Esophagus muscularis mucosa (tissue), 4 donors: ENCODE results near the gene SCFD2. TPM values are rescaled to one million over a fixed set of nuclear protein-coding genes. Genes with fewer than 3 reads are reported as not detected.

Experiments
- DNase-seq: peaks from one replicate; pipeline ENCODE4 v3.0.0-alpha.2; 2017; ENCODE audit errors: extremely low spot score
- H3K27ac ChIP-seq, 4 donors: fragments of 200-600 bp; sonication (generic); replicated peaks in 1 of 4; 1 replicate in 3 of 4; 2 replicates in 1 of 4; pipeline ENCODE4 v1.5.1; 2016 to 2019; ENCODE audit warnings: mild to moderate bottlenecking in 1 of 4
- H3K27me3 ChIP-seq, 4 donors: fragments of 200-600 bp; sonication (generic); one replicate each; pipeline versions ENCODE4 v1.5.1 to v1.6.0; 2016 to 2019
- H3K36me3 ChIP-seq, 4 donors: fragments of 200-600 bp; sonication (generic); one replicate each; pipeline ENCODE4 v1.5.1; 2016 to 2019
- H3K4me1 ChIP-seq, 4 donors: fragments of 200-600 bp; sonication (generic); one replicate each; pipeline ENCODE4 v1.5.1; 2016 to 2019
- H3K4me3 ChIP-seq, 4 donors: fragments of 200-600 bp; sonication (generic); 1 replicate in 2 of 4; 2 replicates in 2 of 4; pipeline ENCODE4 v1.5.1; 2016 to 2019; ENCODE audit warnings: mild to moderate bottlenecking in 4 of 4, moderate library complexity in 1 of 4
- H3K9me3 ChIP-seq, 4 donors: fragments of 200-600 bp; sonication (generic); 1 replicate in 3 of 4; 2 replicates in 1 of 4; pipeline ENCODE4 v1.5.1; 2016 to 2019
- CTCF ChIP-seq, 3 experiments: fragments of 200-600 bp in 2 of 3; fragments of 450-650 bp in 1 of 3; sonication (generic) in 2 of 3; IDR thresholded peaks; one replicate each; pipeline ENCODE4 v1.5.1; 2017 to 2019; ENCODE audit warnings: antibody characterized with exemption in 3 of 3, mild to moderate bottlenecking in 2 of 3, moderate library complexity in 1 of 3
- EP300 ChIP-seq: sonication (generic); formaldehyde crosslinking; IDR thresholded peaks from one replicate; pipeline ENCODE4 v1.6.1; 2017; ENCODE audit warnings: antibody characterized with exemption
- POLR2A ChIP-seq: fragments of 450-650 bp; IDR thresholded peaks from one replicate; pipeline ENCODE4 v1.6.1; 2017; ENCODE audit warnings: antibody characterized with exemption, moderate library complexity, mild to moderate bottlenecking, low read depth
- POLR2AphosphoS5 ChIP-seq, 2 donors: sonication (generic); formaldehyde crosslinking; IDR thresholded peaks; one replicate each; pipeline ENCODE4 v1.6.1; 2017; ENCODE audit warnings: antibody characterized with exemption in 2 of 2
- WGBS: methylation state at CpG from one replicate; pipeline ENCODE4 v1.1.5; 2018; 5-methylcytosine and 5-hydroxymethylcytosine counted together
- intact Hi-C: fragments of 100-400 bp; cut with DNase I; formaldehyde crosslinking; loops from one replicate; pipeline ENCODE4 v1.15.1; 2023
- total RNA-seq, 4 donors: library from RNA; depleted of rRNA; stranded (reverse); fragments of >200 nt; gene quantifications; one replicate each; pipeline versions ENCODE4 v1.1.0 to v1.2.1, GENCODE V29; 2016

SCFD2 gene
- total RNA-seq, 4 donors from 2014 or later = 10.0 to 15.7 (median 12.7) TPM

GRCh38 chr4:53361451-53361850 is 4.4 kb downstream of the SCFD2 start:
- intact Hi-C loops = no loop called here
- H3K27me3 ChIP-seq = no peaks in the 10 kb centered on the region

GRCh38 chr4:53355930-53356521 is 9.8 kb downstream of the SCFD2 start:
- Histone ChIP-seq H3K9me3 (no peaks in the 10 kb centered on the region), H3K27me3 (no peaks in the 10 kb centered on the region), H3K27ac (no peak overlapping the region), H3K4me3 (no peak overlapping the region), H3K4me1 (peaks cover 0 to 5% (median 0%) of the 10 kb centered on the region in 4 donors), H3K36me3 (peaks cover 0 to 14% (median 9%) of the 10 kb centered on the region in 4 donors)
- no peak for TF ChIP-seq POLR2AphosphoS5 (IDR thresholded peaks at IDR 0.05)
- TF ChIP-seq POLR2A = no peak
- no peak for TF ChIP-seq CTCF (IDR thresholded peaks at IDR 0.05)
- no peak for TF ChIP-seq EP300
- DNase-seq = no peak
- intact Hi-C loops = no loop called here

More at GRCh38 chr4:53361451-53361850, 4.4 kb downstream of the SCFD2 start:
- peaks cover 18 to 50% (median 37%) of the 10 kb centered on the region in 4 donors for H3K4me1 ChIP-seq
- H3K36me3 ChIP-seq = no peaks in the 10 kb centered on the region
- H3K4me3 ChIP-seq = no peak overlapping the region
- no peak for DNase-seq
- no peak for TF ChIP-seq CTCF (IDR thresholded peaks at IDR 0.05)
- no peak for TF ChIP-seq POLR2AphosphoS5 (IDR thresholded peaks at IDR 0.05)
- TF ChIP-seq POLR2A = no peak
- no peak for TF ChIP-seq EP300
- H3K9me3 ChIP-seq = no peaks in the 10 kb centered on the region
- H3K27ac ChIP-seq = no peak overlapping the region
- WGBS = 77% methylated on average over 3 of the region's 3 CpGs

GRCh38 chr4:53354012-53354722 is 11.7 kb downstream of the SCFD2 start:
- Histone ChIP-seq H3K36me3 (peaks cover 0 to 25% (median 9%) of the 10 kb centered on the region in 4 donors), H3K27ac (no peak overlapping the region), H3K4me1 (no peaks in the 10 kb centered on the region), H3K27me3 (no peaks in the 10 kb centered on the region), H3K4me3 (no peak overlapping the region), H3K9me3 (no peaks in the 10 kb centered on the region)
- no peak for TF ChIP-seq POLR2AphosphoS5 (IDR thresholded peaks at IDR 0.05)
- TF ChIP-seq EP300 = no peak
- TF ChIP-seq POLR2A = no peak
- TF ChIP-seq CTCF (IDR thresholded peaks at IDR 0.05) = no peak
- 97% methylated on average over 14 of the region's 32 CpGs for WGBS
- intact Hi-C loops = no loop called here
- DNase-seq = no peak

- Histone ChIP-seq H3K27ac (no peak overlapping the region), H3K27me3 (no peaks in the 10 kb centered on the region), H3K4me3 (no peak overlapping the region), H3K36me3 (peaks cover 0 to 25% (median 9%) of the 10 kb centered on the region in 4 donors), H3K4me1 (peaks cover 4 to 10% (median 8%) of the 10 kb centered on the region in 4 donors), H3K9me3 (no peaks in the 10 kb centered on the region)
- no peak for TF ChIP-seq CTCF (IDR thresholded peaks at IDR 0.05)
- TF ChIP-seq POLR2AphosphoS5 (IDR thresholded peaks at IDR 0.05) = no peak
- TF ChIP-seq EP300 = no peak
- no peak for TF ChIP-seq POLR2A
- intact Hi-C loops = no loop called here
- no peak for DNase-seq
- 70% methylated on average over 4 of the region's 4 CpGs for WGBS
These were observed 16.8 kb downstream of the SCFD2 start for GRCh38 chr4:53349091-53349491.
